ENCODE data around the gene RGS16.

GRCh38 chr1:182602935-182603645, 1.1 kb downstream of the RGS16 start:
- TF ChIP-seq CTCF (IDR thresholded peaks at IDR 0.05 in 4 of 5, conservative IDR thresholded peaks at IDR 0.05 in 1 of 5) (no peak), POLR2A (IDR thresholded peaks at IDR 0.05) (no peak)

Measured in gastrocnemius medialis (tissue), 4 donors.